ENCODE data around the gene ATXN3L. TPM values are rescaled to one million over a fixed set of nuclear protein-coding genes. Genes with fewer than 3 reads are reported as not detected.

The ATXN3L gene
- total RNA-seq, 2 donors from 2014 or later: not detected

DNA sequence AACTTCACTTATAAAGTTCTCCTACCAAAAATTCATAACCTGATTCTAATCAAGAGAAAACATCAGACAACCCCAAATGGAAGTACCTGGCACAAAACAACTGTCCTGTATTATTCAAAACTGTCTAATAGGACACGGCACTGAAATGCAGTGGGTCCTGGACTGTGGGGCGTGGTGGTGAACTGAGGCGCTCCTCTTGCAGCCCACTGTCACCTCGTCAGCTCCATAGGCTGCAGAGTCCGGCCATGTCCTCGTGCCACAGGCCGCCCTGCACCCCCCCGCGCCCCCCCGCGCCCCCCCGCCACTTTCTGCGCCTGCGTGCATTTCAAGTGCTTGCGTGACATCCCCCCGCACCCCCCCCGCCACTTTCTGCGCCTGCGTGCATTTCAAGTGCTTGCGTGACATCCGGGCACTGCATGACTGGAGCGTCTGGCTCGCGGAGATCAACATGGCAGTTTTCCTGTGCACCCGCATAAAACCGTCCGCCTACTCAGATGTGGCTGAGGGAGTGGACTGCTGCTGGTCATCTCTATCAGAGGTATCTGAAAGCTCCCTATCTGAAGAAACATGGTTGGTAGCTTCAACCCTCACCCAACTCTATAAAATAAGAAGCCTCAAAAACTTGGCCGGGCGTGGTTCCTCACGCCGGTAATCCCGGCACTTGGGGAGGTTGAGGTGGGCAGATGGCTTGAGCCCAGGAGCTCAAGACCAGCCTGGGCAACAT, 28.8 kb downstream of the ATXN3L start:
- no peaks in the 10 kb centered on the region for H3K9me3 Mint-ChIP-seq
- no peak for ATAC-seq (replicated peaks)
- no peaks in the 10 kb centered on the region for H3K36me3 Mint-ChIP-seq (ENCODE audit: low read depth)
- H3K4me3 Mint-ChIP-seq: no peak overlapping the region
- no peaks in the 10 kb centered on the region for H3K27me3 Mint-ChIP-seq
- no peak overlapping the region for H3K27ac Mint-ChIP-seq
- H3K4me1 Mint-ChIP-seq: no peaks in the 10 kb centered on the region

GRCh38 chrX:13288671-13289070, 31.2 kb downstream of the ATXN3L start:
- Mint-ChIP-seq H3K27ac (no peak overlapping the region), H3K9me3 (no peaks in the 10 kb centered on the region), H3K27me3 (no peaks in the 10 kb centered on the region), H3K4me3 (no peak overlapping the region), H3K4me1 (no peaks in the 10 kb centered on the region), H3K36me3 (ENCODE audit: low read depth) (no peaks in the 10 kb centered on the region)
- ATAC-seq (replicated peaks): no peak

DNA sequence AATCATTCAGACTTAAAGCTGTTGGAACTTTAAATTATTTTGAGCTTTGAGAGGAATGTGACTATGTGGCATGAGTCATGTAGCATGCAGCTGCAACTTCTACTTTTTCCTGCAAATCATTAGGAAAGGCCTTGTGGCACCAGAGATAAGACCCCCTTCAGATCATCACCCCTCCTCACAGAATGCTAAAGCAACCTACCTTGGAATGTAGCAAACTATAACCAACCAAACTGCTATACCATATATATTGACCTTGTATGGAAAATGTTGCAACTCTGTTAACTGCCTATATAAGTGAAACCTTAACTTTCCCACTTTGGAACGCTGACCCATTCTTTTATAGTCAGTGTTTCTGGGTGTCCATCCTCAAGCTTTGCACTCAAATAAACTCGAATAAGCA, 32.0 kb downstream of the ATXN3L start:
- no peak for ATAC-seq (replicated peaks)
- H3K27me3 Mint-ChIP-seq: no peaks in the 10 kb centered on the region
- H3K4me1 Mint-ChIP-seq: no peaks in the 10 kb centered on the region
- no peak overlapping the region for H3K27ac Mint-ChIP-seq
- no peaks in the 10 kb centered on the region for H3K36me3 Mint-ChIP-seq (ENCODE audit: low read depth)
- H3K4me3 Mint-ChIP-seq: no peak overlapping the region
- H3K9me3 Mint-ChIP-seq: no peaks in the 10 kb centered on the region

GRCh38 chrX:13285693-13286092, 34.2 kb downstream of the ATXN3L start:
- Mint-ChIP-seq H3K4me3 (no peak overlapping the region), H3K27me3 (no peaks in the 10 kb centered on the region), H3K4me1 (no peaks in the 10 kb centered on the region), H3K9me3 (no peaks in the 10 kb centered on the region), H3K36me3 (ENCODE audit: low read depth) (no peaks in the 10 kb centered on the region), H3K27ac (no peak overlapping the region)
- ATAC-seq (replicated peaks): no peak

- no peaks in the 10 kb centered on the region for H3K4me1 Mint-ChIP-seq
- ATAC-seq (replicated peaks): no peak
- no peaks in the 10 kb centered on the region for H3K9me3 Mint-ChIP-seq
- H3K27me3 Mint-ChIP-seq: no peaks in the 10 kb centered on the region
- no peak overlapping the region for H3K27ac Mint-ChIP-seq
- H3K36me3 Mint-ChIP-seq (ENCODE audit: low read depth): no peaks in the 10 kb centered on the region
- H3K4me3 Mint-ChIP-seq: no peak overlapping the region
Measured at GRCh38 chrX:13285229-13285628, 34.6 kb downstream of the ATXN3L start.

DNA sequence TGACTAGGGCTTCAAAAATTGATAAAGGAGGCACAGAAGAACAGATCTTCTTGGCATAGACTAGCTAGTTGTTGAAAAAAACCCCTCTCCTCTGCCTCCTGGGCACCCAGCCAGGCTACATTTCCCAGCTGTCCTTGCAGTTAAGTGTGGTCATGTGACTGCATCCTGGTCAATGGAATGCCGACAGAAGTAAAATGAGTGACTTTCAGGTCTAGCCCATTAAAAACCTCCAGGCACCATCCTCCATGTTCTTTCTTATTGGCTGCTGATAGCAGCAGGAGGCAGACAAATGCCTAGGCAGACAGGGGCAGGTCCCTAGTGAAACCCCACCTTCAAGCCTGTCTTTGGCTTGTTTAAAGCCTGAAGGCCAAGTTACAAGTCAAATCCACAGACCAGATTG, 35.3 kb downstream of the ATXN3L start:
- Mint-ChIP-seq H3K36me3 (ENCODE audit: low read depth) (no peaks in the 10 kb centered on the region), H3K9me3 (no peaks in the 10 kb centered on the region), H3K4me3 (no peak overlapping the region), H3K4me1 (no peaks in the 10 kb centered on the region), H3K27me3 (no peaks in the 10 kb centered on the region), H3K27ac (no peak overlapping the region)
- no peak for ATAC-seq (replicated peaks)

- no peak overlapping the region for H3K4me3 Mint-ChIP-seq
- no peaks in the 10 kb centered on the region for H3K9me3 Mint-ChIP-seq
- no peaks in the 10 kb centered on the region for H3K4me1 Mint-ChIP-seq
- H3K27me3 Mint-ChIP-seq: no peaks in the 10 kb centered on the region
- no peaks in the 10 kb centered on the region for H3K36me3 Mint-ChIP-seq (ENCODE audit: low read depth)
- H3K27ac Mint-ChIP-seq: no peak overlapping the region
- ATAC-seq (replicated peaks): no peak
Measured at GRCh38 chrX:13283950-13284546, 35.8 kb downstream of the ATXN3L start.

GRCh38 chrX:13283512-13283911, 36.3 kb downstream of the ATXN3L start:
- Mint-ChIP-seq H3K4me1 (no peaks in the 10 kb centered on the region), H3K36me3 (ENCODE audit: low read depth) (no peaks in the 10 kb centered on the region), H3K27me3 (no peaks in the 10 kb centered on the region), H3K27ac (no peak overlapping the region), H3K9me3 (no peaks in the 10 kb centered on the region), H3K4me3 (no peak overlapping the region)
- no peak for ATAC-seq (replicated peaks)

DNA sequence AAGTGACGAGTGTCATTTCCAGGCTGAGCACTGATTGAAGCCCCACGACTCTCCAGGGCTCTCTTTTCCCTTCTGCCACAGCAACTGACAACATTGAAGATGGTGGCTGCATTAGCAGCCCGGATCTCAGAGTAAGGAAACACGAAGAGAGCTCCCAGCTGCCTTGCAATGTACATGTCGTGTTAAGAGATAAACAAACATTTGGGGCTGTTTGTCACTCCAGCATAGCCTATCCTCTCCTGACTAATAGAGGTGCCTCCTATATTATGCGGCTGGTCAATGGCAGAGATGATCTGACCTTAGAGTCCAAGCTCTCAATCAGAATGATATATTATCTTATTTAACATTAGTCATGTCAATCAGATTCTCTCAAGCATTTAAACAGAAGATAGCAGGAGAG, 38.6 kb downstream of the ATXN3L start:
- H3K36me3 Mint-ChIP-seq (ENCODE audit: low read depth): no peaks in the 10 kb centered on the region
- H3K27me3 Mint-ChIP-seq: no peaks in the 10 kb centered on the region
- ATAC-seq (replicated peaks): no peak
- no peak overlapping the region for H3K27ac Mint-ChIP-seq
- no peaks in the 10 kb centered on the region for H3K4me1 Mint-ChIP-seq
- no peaks in the 10 kb centered on the region for H3K9me3 Mint-ChIP-seq
- no peak overlapping the region for H3K4me3 Mint-ChIP-seq

DNA sequence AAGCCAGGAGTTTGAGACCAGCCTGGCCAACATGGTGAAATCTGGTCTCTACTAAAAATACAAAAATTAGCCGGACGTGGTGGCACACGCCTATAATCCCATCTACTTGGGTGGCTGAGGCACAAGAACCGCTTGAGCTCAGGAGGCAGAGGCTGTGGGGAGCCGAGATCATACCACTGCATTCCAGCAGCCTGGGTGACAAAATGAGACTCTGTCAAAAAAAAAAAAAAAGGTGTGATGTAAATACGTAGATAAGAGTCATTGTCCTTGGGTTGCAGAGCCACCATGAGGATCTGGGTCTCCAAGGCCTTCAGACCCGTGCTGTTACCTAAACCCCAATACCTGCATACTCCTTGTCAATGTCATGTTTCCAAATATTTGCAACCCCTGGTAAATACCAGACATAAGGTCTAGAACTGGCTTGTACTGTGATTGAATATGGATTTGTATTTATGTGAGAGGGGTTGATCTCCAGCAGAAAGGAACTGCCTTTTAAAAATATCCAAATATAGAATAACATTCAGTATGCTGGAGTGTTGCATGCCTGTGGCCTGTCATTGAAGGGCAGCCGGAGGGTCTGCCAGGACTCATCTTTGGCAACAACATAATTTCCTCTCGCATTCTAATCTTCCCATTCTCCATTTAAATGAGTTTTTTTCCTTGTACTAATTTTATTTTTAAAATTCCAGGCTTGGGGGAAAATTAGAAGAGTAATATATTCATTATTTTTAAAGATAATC, 40.4 kb downstream of the ATXN3L start:
- H3K27ac Mint-ChIP-seq: no peak overlapping the region
- H3K27me3 Mint-ChIP-seq: no peaks in the 10 kb centered on the region

DNA sequence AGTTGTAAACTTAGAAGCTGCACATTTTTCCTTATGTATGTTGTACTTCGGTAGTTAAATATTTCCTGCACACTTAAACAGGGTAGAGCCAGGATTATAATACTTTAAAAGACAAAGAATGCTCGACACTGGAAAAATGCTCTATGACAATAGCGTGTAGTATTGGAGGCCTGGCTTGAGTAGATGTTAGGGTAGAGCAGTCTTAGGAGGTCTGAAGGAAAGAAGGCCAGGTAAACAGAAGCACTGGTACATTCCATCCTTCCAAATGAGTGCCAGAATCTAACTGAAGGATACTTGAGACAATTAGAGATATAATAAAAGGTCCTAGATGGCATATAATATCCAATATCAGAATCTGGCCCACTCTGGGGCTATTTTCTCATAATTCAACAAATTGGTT, 42.3 kb downstream of the ATXN3L start:
- Mint-ChIP-seq H3K27ac (no peak overlapping the region), H3K36me3 (ENCODE audit: low read depth) (no peaks in the 10 kb centered on the region), H3K4me1 (no peaks in the 10 kb centered on the region), H3K27me3 (no peaks in the 10 kb centered on the region), H3K9me3 (no peaks in the 10 kb centered on the region), H3K4me3 (no peak overlapping the region)
- ATAC-seq (replicated peaks): no peak

More for the DNA sequence above, 40.4 kb downstream of the ATXN3L start:
- no peak for ATAC-seq (replicated peaks)
- H3K4me3 Mint-ChIP-seq: no peak overlapping the region
- H3K4me1 Mint-ChIP-seq: no peaks in the 10 kb centered on the region
- H3K36me3 Mint-ChIP-seq (ENCODE audit: low read depth): no peaks in the 10 kb centered on the region
- no peaks in the 10 kb centered on the region for H3K9me3 Mint-ChIP-seq

GRCh38 chrX:13276991-13277390, 42.9 kb downstream of the ATXN3L start:
- Mint-ChIP-seq H3K4me3 (no peak overlapping the region), H3K27me3 (no peaks in the 10 kb centered on the region), H3K9me3 (no peaks in the 10 kb centered on the region), H3K36me3 (ENCODE audit: low read depth) (no peaks in the 10 kb centered on the region), H3K4me1 (no peaks in the 10 kb centered on the region), H3K27ac (no peak overlapping the region)
- no peak for ATAC-seq (replicated peaks)

DNA sequence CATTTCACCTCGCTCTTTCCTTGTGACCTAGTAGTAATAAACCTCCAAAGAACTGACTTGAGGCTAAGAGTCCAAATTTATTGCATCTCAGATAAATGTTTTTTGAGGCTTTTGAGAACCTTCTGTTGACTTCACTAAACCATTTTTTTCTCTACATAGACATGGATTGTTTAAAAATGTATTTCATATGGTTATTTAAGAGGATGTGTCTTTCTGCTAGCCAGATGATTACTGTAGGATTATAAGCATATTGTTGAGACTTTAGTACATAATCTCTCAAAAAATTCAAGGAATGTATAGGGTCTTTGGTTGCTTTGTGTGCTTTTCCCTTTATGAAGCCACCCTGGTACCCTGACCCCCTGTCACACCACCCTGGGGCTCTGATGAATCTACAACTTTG, 44.8 kb downstream of the ATXN3L start:
- Mint-ChIP-seq H3K36me3 (ENCODE audit: low read depth) (no peaks in the 10 kb centered on the region), H3K4me1 (no peaks in the 10 kb centered on the region), H3K27ac (no peak overlapping the region), H3K4me3 (no peak overlapping the region), H3K27me3 (no peaks in the 10 kb centered on the region), H3K9me3 (no peaks in the 10 kb centered on the region)
- no peak for ATAC-seq (replicated peaks)

GRCh38 chrX:13272426-13272825, 47.4 kb downstream of the ATXN3L start:
- Mint-ChIP-seq H3K4me1 (no peaks in the 10 kb centered on the region), H3K36me3 (ENCODE audit: low read depth) (no peaks in the 10 kb centered on the region), H3K9me3 (no peaks in the 10 kb centered on the region), H3K27me3 (no peaks in the 10 kb centered on the region), H3K27ac (no peak overlapping the region), H3K4me3 (no peak overlapping the region)
- ATAC-seq (replicated peaks): no peak

GRCh38 chrX:13271511-13271910, 48.3 kb downstream of the ATXN3L start:
- no peak for ATAC-seq (replicated peaks)
- H3K4me3 Mint-ChIP-seq: no peak overlapping the region
- no peaks in the 10 kb centered on the region for H3K4me1 Mint-ChIP-seq
- no peaks in the 10 kb centered on the region for H3K27me3 Mint-ChIP-seq
- no peaks in the 10 kb centered on the region for H3K9me3 Mint-ChIP-seq
- H3K36me3 Mint-ChIP-seq (ENCODE audit: low read depth): no peaks in the 10 kb centered on the region
- H3K27ac Mint-ChIP-seq: no peak overlapping the region
